NCI-H226 (cell line): ENCODE data around the gene TICRR.
"Not testable (repeated sequence)": the region's sequence is repeated elsewhere in the genome, so short reads cannot be mapped to it uniquely, and the experiment has no call there.

Experiments used
- DNase-seq: peaks from one replicate; pipeline ENCODE4 v3.0.0-alpha.2; 2015

The TICRR gene

DNA sequence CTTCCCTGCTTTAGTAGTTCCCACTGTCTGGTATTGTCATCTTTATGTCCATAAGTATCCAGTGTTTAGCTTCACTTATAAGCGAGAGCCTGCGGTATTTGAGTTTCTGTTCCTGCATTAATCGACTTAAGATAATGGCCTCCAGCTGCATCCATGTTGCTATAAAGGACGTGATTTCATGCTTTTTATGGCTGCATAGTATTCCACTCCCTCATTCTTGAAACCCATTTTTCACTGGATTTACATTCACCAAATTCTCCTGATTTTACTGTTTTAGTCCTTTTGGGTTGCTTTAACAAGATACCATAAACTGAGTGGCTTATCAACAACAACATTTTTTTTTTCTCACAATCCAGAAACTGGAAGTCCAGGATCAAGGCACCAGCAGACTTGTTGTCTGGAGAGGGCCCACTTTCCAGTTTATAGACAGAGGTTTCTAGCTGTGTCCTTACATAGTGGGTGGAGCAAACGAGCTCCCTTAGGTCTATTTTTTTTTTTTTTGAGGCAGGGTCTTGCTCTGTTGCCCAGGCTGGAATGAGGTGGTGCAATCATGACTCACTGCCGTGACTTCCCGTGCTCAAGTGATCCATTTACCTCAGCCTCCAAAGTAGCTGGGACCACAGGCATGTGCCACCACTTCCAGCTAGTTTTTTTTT, 6.1 kb upstream of the TICRR start:
- DNase-seq: no peak

DNA sequence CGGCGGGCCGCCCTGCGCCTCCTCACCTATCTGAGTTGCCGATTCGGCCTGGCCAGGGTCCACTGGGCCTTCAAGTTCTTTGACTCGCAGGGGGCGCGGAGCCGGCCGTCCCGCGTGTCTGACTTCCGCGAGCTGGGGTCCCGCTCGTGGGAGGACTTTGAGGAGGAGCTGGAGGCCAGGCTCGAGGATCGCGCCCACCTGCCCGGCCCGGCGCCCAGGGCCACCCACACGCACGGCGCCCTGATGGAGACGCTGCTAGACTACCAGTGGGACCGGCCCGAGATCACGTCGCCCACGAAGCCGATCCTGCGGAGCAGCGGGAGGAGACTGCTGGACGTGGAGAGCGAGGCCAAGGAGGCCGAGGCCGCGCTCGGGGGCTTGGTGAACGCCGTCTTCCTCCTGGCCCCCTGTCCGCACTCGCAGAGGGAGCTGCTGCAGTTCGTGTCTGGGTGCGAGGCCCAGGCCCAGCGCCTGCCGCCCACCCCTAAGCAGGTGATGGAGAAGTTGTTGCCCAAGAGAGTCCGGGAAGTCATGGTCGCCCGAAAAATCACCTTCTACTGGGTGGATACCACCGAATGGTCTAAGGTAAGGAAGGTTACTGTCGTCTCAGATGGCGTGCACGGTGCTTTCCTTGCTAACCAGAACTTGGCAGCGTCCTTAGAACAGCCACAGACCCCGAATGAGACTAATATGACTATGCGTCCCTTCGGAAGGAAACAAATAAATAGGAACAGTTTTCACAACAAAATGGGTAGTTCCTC, 567 bp downstream of the TICRR start:
- peak; percentile 16 for DNase-seq

DNA sequence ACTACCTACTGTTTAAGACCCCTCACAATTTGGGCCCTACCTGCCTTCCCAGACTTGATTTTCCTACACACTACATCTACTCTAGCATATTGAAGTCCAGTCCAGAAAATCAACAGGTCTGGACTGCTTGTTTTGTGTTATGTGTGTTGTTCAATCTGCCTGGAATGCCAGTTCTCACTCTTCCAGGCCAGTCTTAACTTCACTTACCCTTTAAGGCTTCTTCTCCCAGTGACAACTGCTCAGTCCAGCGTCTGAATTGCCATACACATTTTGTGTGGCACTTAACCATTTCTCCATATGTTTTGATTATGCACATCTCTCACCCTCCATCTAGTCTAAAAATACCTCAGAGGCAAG, 1.1 kb downstream of the TICRR start:
- DNase-seq: no peak

DNA sequence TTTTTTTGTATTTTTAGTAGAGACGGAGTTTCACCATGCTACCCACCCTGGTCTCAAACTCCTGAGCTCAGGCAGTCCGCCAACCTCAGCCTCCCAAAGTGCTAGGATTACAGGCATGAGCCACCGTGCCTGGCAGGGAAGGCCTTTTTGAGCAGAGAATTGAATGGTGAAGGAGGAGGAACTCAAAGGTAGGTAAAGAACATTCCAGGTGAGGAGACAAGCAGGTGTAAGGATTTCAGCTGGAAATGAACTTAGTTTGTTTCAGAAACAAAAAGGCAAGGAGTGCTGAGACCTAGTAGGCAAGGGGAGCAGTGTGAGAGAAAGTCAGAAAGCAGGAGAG, 2.5 kb downstream of the TICRR start:
- no peak for DNase-seq

DNA sequence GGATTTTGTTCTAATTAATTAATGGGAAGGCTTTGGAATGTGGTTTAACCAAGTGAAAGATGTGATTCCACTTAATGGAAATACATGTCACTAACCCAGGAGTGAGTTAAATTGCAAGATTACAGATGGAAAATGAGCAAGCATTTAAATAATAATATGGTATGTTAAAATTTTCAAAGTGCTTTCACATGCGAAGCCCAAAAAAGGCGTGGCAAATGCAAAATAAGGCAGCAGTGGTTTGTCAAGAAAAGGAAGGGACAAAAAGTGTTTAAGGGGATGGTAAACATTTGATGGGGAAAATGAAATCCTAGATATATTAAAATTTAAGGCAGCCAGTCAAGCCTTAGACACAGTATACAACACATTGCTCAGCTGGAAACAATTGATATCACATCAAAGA, 2.9 kb downstream of the TICRR start:
- DNase-seq: no peak

DNA sequence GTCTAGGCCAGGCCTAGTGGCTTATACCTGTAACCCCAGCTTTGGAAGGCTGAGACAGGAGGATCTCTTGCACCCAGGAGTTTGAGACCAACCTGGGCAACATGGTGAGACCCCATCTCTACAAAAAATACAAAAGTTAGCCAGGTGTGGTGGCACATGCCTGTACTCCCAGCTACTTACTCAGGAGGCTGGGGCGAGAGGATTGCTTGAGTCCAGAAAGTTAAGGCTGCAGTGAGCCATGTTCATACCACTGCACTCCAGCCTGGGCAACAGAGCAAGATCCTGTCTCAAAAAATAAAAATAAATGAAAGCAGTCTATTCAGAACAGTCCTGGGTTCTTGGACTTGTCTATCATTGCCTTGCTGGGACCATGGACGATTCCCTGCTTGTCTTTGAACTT, 5.5 kb downstream of the TICRR start:
- DNase-seq: not testable (repeated sequence)

DNA sequence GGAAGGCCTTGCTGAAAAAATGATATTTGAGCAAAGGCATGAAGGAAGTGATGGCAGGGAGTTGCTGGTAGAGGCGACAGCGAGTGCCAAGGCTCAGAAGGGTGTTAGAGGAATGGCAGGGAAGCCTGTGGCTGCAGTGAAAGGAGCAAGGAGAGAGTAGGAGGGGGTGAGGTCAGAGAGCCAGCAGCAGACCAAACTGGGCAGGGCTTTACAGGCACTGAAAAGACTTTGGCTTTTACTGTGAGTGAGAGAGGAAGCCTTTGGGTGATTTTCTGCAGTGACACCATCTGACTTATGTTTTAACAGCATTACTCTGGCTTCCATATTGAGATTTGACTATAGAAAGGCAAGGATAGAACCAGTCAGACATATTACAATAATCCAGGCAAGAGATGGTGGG, 11.4 kb downstream of the TICRR start:
- DNase-seq: no peak

DNA sequence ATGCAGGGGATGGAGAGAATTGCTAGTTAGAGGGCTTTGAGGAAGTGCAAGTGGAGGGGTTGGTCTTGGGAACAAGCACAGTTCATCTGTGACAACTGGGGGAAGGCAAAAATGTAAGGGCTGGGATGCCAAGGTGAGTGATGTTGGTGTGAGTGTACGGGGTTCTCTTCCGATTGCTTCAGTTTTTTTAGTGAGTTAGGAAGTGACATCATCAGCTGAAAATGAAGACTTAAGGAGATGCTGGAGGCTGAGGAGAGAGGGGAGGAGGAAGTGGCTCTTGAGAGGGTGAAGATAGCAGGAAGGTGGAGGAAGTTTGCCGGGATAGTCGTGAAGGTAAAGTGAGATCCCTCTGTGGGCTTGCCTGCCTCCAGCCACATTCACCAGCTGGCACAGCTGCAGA, 12.7 kb downstream of the TICRR start:
- peak; percentile 90 for DNase-seq

DNA sequence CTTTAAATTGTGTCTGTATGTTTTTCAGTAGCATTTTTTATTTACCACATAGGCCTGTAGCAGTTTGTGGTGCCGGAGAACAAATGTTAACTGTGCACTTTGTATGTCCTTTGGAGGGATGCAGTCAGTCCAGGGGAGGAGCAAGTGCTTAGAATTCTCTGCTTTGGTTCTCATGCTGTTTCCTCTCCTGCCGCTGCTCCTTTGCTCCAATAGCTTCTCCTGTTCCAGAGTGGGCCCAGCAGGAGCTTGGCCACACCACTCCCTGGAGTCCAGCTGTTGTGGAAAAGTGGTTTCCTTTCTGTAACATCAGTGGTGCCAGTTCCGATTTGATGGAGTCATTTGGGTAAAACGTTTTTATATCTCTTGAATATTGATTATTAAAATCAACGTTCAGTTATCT, 16.6 kb downstream of the TICRR start:
- DNase-seq: no peak

DNA sequence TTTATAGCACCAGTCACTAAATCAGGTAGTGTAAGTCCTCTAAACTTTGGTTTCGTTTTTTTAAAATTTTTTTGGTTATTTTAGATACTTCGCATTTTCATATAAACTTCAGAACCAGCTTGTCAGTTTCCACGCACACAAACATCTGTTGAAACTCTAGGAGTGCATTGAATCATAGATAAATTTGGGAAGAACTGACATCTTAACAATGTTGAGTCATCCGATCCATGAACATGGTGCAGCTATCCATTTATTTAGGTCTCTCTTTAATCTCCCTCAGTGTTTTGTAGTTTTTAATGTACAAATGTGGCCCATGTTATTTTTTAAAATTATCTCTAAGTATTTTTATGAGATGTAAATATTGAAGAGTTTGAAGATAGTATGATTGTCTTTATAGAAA, 17.7 kb downstream of the TICRR start:
- no peak for DNase-seq

DNA sequence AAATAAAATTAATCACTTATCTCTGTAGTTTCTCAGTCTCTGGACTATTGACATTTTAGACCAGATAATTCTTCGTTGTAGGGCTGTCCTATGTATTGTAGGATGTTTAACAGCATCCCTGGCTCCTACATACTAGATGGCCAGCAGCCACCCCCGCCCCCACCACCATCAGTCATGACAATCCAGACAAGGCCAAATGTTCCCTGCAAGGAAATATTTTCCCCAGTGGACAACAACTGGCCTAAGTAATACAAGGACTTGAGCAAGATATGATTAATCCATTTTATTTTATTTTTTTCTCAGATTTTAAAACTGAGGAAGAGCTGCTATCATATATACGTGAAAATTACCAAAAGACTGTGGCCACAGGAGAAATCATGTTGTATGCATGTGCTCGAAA, 23.8 kb downstream of the TICRR start:
- no peak for DNase-seq

DNA sequence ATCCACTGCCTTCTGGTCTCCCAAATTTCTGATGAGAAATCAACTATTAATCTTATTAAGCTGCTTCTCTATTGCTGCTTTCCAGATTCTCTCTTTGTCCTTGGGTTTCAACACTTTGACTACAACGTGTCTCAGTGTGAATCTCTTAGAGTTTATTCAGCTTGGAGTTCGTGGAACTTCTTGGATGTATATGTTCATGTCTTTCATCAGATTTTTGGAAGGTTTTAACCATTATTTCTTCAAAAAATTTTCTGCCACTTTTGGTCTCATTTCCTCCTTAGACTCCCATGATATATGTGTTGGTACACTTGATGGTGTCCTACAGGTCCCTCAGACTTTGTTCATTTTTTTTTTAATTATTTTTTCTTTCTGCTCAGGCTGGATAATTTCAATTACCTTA, 36.0 kb downstream of the TICRR start:
- DNase-seq: no peak

DNA sequence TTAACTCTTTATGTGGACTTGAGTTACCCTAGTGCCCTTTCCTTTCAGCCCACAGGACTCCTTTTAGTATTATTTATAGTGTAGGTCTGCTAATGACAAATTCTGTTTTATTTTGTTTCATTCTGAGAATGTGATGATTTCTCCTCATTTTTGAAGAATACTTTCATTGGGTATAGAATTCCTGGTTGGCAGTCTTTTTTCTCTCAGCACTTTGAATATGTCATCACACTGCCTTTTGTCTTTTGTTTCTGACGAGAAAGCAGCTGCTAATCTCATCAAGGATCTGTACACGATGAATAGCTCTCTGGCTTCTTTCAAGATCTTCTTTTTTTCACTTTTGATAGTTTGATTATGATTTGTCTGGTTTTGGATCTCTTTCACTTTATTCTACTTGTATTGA, 37.8 kb downstream of the TICRR start:
- no peak for DNase-seq

DNA sequence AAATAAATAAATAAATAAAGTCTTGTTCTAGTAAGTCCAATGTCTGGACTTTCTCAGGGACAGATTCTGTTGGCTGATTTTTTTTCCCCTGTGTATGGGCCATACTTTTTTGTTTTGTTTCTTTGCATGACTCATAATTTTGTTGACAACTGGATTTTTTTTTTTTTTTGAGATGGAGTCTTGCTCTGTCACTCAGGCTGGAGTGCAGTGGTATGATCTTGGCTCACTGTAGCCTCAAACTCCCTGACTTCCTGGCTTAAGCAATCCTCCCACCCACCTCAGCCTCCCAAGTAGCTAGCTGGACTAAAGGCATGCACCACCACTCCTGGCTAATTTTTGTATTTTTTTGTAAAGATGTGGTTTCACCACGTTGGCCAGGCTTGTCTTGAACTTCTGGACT, 38.9 kb downstream of the TICRR start:
- DNase-seq: peak; percentile 25

DNA sequence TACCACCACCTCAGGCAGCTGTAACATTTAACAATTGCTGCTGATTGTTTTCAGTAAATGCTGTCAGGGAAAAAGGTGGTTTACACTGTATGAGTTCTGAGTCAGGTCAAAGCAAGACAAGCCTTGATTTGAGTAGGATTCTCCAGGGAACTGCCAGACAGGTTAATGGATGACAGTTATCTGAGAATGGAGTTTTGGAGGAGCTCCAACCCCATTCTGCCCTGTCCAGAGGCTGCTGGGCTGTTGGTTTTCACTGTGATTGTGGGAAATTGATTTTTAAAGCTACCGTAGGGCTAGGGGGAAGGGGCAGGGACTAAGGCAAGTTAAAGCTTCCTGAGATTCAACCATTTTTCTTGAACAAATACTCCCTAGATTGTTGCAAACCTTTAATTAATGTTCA, 39.9 kb downstream of the TICRR start:
- no peak for DNase-seq

DNA sequence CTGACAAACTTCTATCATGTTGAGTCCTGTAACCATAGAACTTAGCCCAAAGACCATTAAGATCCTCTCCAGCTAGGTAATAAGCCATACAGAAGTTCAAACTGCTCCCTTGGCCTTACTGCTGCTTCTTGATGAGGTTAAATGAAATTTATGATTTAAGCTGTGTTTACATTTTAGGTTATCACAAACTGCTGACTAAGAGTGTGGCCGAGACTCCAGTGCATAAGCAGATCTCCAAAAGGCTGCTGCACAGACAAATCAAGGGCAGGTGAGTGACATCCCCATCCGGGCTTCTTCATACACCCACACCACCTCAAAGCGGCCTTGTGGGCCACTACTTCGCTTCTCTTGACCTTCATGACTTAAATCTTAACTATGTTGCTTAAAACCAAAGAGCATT, 41.0 kb downstream of the TICRR start:
- no peak for DNase-seq

DNA sequence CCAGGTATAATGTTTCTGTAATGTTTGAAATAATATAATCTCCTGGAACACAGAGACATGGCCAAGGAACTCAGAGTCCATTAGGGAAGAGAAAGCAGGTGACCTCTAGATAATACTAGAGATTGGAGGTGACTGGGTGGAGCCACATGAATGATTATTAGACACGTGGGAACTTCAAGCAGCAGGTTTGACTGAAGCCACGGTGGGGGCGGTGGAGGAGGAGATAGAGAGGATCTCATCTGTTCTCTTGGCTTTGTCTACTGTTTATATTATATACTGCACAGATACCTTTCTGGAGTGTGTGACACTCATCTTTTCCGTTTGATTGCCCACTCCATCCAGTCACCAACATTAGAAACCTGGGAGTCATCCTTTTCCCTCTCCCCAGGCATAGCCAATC, 46.3 kb downstream of the TICRR start:
- no peak for DNase-seq

DNA sequence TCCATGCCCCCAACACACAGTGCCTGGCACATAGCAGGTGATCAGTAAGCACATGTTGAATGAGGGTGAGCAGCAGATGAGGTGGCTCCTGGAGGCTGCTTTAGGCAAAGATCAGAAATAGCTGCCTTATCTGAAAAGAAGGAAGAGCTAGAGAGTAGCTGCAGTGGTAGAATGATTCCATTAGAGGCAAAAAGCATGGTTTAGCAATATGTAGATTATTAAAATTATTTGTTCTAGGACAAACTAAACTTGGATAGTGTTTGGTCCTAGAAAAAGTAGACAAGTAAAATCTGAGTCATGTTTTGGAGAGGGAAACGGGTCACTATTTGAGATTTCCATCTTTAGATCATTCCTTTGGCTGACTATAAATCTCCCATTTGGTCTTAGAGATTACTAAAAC, 47.9 kb downstream of the TICRR start:
- no peak for DNase-seq

DNA sequence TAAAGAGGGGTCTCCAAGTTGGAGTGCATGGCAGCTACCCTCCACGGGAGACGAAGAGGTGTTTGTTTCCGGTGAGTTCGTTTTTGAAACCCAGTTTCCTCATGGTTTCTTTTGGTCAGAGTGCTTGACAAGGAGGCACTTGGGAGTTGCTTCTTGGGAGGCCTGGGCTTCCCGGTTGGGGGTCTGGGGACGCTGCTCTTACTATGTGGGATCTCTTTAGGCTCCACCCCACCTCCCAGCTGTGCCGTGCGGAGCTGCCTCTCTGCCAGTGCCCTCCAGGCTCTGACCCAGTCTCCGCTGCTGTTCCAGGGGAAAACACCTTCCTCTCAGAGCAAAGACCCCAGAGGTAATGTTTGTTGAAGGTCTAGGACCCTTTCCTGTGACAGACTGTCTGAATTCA, 50.4 kb downstream of the TICRR start:
- no peak for DNase-seq

DNA sequence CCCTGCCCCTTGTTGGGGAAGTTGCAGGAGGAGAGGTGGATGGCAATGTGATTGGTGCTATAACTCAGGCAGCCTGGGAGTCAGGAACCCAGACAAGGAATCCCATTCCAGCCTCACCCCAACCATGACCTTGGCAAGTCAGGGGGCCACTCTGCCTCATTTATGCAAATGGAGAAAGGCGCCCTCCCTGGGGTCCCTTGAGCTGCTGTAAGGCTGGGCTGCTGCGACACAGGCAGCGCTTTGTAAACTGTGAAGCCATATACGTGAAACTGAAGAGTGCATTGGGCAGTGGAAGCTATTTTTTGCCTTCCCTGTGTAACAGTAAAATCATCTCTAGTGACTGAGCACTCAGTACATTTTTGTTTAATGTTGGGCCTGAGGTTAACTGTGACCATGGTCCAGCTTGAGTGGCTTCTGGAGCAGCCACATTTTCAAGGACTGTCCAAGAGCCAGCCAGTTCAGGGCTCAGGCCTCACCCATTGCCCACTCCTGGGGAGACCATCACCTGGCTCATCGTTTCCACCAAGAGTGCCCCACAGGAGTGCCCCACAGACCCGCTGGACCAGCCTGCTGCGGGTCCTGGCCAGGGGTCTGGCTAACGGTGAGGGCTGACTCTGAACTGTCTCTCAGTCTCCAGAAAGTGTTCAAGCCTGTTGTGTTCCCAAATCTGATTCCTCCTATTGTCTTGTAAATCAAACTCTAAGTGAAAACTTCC, 52.1 kb downstream of the TICRR start:
- DNase-seq: no peak

DNA sequence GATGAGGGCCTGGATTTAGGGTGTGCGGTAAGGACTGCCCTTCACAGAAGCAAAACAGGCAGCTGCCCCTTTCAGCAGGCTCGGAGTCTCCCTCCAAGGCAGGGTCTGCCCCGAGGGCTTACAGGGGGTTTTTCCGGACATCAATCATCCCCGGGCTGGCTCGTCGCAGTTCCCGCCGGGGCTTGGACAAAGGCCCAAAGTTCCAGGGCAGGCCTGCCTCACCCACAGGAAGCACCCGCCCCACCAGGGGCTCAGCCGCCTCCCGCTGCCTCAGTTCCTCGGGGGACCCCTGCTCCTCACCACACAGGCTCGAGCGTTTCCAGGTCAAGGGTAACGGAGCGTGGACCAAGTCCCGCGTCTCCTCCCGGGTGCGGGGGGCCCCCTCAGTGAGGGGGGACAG, 53.0 kb downstream of the TICRR start:
- no peak for DNase-seq

DNA sequence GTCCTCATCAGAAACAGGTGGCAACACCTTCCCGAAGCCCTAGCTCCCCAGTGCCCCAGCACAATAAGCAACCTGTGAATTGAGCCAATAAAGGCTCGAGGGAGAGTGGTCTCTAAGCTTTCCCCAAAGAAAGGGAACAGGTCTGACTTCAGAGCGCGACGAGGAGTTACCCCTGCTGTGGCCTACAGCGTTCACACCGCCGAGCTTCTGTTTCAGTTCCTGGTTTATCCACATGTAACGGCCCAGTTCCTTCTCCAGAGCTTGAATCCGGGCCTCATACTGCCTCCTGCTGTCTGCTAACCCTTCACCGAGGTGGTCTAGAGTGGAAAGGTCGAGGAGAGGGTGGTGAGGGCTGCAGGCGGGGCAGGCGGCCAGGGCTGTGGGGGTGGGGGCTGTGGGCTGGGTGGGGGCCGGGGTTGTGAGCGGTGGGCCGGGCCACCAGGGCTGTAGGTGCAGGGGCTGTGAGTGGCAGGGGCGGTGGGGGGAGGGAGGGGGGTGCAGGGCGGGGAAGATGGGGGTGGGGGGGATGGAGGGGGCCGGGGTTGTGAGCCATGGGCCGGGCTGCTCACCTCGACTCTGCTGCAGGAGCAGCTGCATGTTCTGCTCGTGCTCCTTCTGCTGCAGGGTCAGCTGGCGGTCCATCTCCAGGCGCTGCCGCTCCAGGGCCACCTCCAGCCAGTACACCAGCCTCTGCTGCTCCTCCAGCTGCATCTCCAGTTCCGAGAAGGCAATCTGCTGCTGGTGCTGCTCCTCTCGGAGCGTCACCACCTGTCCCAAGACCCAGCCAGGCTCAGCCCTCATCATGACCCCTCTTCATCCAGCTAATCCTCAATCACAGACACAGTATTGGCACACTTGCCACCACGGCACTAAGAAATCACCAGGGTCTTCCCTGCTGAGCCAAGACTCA, 53.8 kb downstream of the TICRR start:
- DNase-seq: no peak

DNA sequence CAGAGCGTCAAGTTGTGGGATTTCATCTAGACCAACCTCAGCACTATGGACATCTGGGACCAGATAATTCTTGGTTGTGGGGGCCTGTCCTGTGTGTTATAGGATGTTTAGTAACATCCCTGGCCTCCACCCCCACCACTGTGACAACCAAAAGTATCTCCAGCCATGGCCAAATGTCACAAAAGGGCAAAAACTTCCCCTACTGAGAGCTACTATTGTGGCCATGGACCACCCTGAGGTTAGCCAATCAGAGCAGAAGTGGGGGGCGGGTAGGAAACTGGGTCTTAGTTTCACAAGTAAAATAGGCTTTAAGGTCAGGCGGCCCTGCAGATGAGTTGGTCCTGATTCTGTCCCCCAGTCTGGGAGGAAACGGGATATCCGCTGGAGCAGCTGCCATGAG, 54.6 kb downstream of the TICRR start:
- no peak for DNase-seq

DNA sequence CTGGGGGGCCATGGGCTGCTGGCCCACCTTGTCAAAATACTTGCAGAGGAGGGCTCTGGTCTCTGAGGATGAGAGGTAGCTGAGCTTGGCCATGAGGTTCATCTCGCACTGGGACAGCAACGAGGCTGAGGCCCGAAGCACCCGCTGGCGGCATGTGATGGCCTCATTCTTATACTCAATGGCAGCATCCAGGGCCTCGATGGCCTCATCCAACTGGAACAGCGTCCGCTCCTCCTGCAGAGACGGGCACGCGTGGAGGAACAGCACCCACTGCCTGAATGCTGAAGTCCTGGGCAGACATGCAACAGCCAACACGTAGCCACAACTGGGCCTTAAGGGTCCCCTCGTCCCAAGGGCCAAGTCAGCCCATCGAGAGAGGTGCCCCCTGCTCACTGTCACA, 55.0 kb downstream of the TICRR start:
- no peak for DNase-seq
